Mesendoderm (in vitro differentiated cells): ENCODE results near the gene GRK2.

Experiments
- DNase-seq: peaks from one replicate; pipeline ENCODE4 v3.0.0; 2013
- H2AK5ac ChIP-seq: 2 replicates; pipeline ENCODE4 v1.6.1; 2013; ENCODE audit warnings: low read length, inconsistent platforms
- H2BK120ac ChIP-seq: 2 replicates; pipeline ENCODE4 v1.6.1; 2013; ENCODE audit warnings: low read depth, mild to moderate bottlenecking, low read length, moderate library complexity, mixed read lengths
- H2BK15ac ChIP-seq: replicated peaks from 2 replicates; pipeline ENCODE4 v1.6.1; 2013; ENCODE audit warnings: low read depth, mild to moderate bottlenecking, moderate library complexity
- H2BK5ac ChIP-seq: 2 replicates; pipeline ENCODE4 v1.6.1; 2013; ENCODE audit warnings: low read length, inconsistent platforms
- H3K18ac ChIP-seq: 2 replicates; pipeline ENCODE4 v1.6.1; 2013; ENCODE audit warnings: mild to moderate bottlenecking, low read length, mixed read lengths
- H3K23ac ChIP-seq: one replicate; pipeline ENCODE4 v1.6.1; 2013; ENCODE audit warnings: low read length
- H3K27ac ChIP-seq: 2 replicates; pipeline ENCODE4 v1.5.1; 2013; ENCODE audit warnings: low read depth, mild to moderate bottlenecking, inconsistent platforms, low read length, moderate library complexity
- H3K27me3 ChIP-seq: 2 replicates; pipeline ENCODE4 v1.6.1; 2013; ENCODE audit warnings: low read length, control low read depth, mild to moderate bottlenecking, inconsistent platforms; ENCODE audit not compliant: insufficient read depth, poor library complexity
- H3K36me3 ChIP-seq: 2 replicates; pipeline ENCODE4 v1.6.1; 2013; ENCODE audit warnings: low read length, inconsistent platforms; ENCODE audit not compliant: control insufficient read depth, insufficient read depth
- H3K4ac ChIP-seq: one replicate; pipeline ENCODE4 v1.6.1; 2013; ENCODE audit warnings: low read depth, mild to moderate bottlenecking, low read length, moderate library complexity
- H3K4me1 ChIP-seq: 2 replicates; pipeline ENCODE4 v1.6.1; 2013; ENCODE audit warnings: low read depth, low read length, inconsistent platforms; ENCODE audit not compliant: control insufficient read depth
- H3K4me2 ChIP-seq: 2 replicates; pipeline ENCODE4 v1.6.1; 2013; ENCODE audit warnings: low read length
- H3K4me3 ChIP-seq: 2 replicates; pipeline ENCODE4 v1.5.1; 2013; ENCODE audit warnings: mild to moderate bottlenecking, low read length
- H3K56ac ChIP-seq: one replicate; pipeline ENCODE4 v1.6.1; 2013; ENCODE audit warnings: low read length
- H3K79me1 ChIP-seq: 2 replicates; pipeline ENCODE4 v1.6.1; 2013; ENCODE audit warnings: low read length, inconsistent platforms
- H3K79me2 ChIP-seq: 2 replicates; pipeline ENCODE4 v1.6.1; 2013; ENCODE audit warnings: mild to moderate bottlenecking, low read length; ENCODE audit not compliant: control insufficient read depth, insufficient read depth
- H3K9ac ChIP-seq: 2 replicates; pipeline ENCODE4 v1.6.1; 2013; ENCODE audit warnings: low read length, inconsistent platforms
- H4K5ac ChIP-seq: one replicate; pipeline ENCODE4 v1.6.1; 2013; ENCODE audit warnings: low read length
- H4K8ac ChIP-seq: one replicate; pipeline ENCODE4 v1.6.1; 2013; ENCODE audit warnings: low read depth, mild to moderate bottlenecking, control low read depth, low read length, moderate library complexity
- WGBS: extraction: QIAGEN DNeasy Blood & Tissue Kit; methylation state at CpG from one replicate; pipeline ENCODE4 v1.1.7; 2013; ENCODE audit warnings: low lambda C conversion rate, missing lambda C conversion rate; ENCODE audit not compliant: insufficient coverage; ENCODE audit errors: extremely low coverage; 5-methylcytosine and 5-hydroxymethylcytosine counted together

The GRK2 gene

GRCh38 chr11:67278939-67279588 lies 12.8 kb downstream of the GRK2 start:
- peaks cover 9% of the 10 kb centered on the region for H3K79me2 ChIP-seq
- no peak overlapping the region for H3K4me3 ChIP-seq
- no CpG with 5 or more reads among the region's 14 CpGs for WGBS
- H3K9ac ChIP-seq = no peak overlapping the region
- peaks cover 17% of the 10 kb centered on the region for H3K79me1 ChIP-seq
- H4K5ac ChIP-seq = no peak overlapping the region
- no peak overlapping the region for H3K18ac ChIP-seq
- peaks cover 15% of the 10 kb centered on the region for H3K36me3 ChIP-seq
- peaks cover 8% of the 10 kb centered on the region for H3K4me1 ChIP-seq
- H2BK120ac ChIP-seq = no peak overlapping the region
- no peaks in the 10 kb centered on the region for H3K27me3 ChIP-seq
- no peak overlapping the region for H3K56ac ChIP-seq
- H3K4me2 ChIP-seq = no peak overlapping the region
- no peak overlapping the region for H2BK5ac ChIP-seq
- no peak overlapping the region for H3K23ac ChIP-seq
- no peak overlapping the region for H2BK15ac ChIP-seq
- H4K8ac ChIP-seq = no peak overlapping the region
- no peak overlapping the region for H3K27ac ChIP-seq
- H2AK5ac ChIP-seq = no peak overlapping the region
- no peak for DNase-seq
- H3K4ac ChIP-seq = no peak overlapping the region

DNA sequence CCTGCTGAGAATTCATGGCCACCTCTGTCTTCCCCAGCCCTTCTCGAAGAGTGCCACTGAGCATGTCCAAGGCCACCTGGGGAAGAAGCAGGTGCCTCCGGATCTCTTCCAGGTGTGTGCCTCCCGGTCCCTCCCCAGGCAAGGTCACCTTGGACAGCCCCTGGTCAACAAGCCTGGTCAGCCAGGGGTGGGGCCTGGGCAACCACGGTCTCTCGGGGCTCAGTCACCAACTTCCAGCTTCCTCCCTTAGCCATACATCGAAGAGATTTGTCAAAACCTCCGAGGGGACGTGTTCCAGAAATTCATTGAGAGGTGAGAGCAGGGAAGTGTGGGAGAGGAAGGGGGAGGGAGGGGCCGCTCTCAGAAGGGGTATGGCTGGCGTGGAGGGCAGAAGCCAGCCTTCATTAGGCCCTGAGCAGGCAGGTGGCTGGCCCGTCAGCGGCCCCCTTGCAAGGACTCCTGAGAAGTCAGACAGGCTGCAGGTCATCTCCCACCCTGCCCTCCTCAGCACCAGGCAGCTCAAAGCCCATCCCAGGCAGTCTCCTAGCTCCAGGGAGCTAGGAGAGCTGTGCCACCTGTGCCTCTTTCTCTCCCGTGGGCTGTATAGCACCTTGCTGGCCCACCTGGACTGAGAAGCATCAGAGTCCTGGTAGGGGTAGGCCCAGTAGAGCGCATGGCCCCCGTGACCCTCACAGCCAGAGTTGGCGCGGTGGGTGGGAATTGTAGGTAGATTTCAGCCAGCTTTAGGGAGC lies 13.5 kb downstream of the GRK2 start:
- Histone ChIP-seq H3K4me2 (no peak overlapping the region), H3K79me2 (peaks cover 5% of the 10 kb centered on the region), H4K8ac (no peak overlapping the region), H2BK15ac (no peak overlapping the region), H3K56ac (no peak overlapping the region), H3K4me3 (no peak overlapping the region), H2BK5ac (no peak overlapping the region), H3K9ac (no peak overlapping the region), H3K4me1 (peaks cover 8% of the 10 kb centered on the region), H4K5ac (no peak overlapping the region), H2AK5ac (no peak overlapping the region), H3K79me1 (peaks cover 14% of the 10 kb centered on the region), H3K18ac (no peak overlapping the region), H3K4ac (no peak overlapping the region), H3K23ac (no peak overlapping the region), H3K27me3 (no peaks in the 10 kb centered on the region), H2BK120ac (no peak overlapping the region), H3K27ac (no peak overlapping the region), H3K36me3 (peaks cover 15% of the 10 kb centered on the region)
- no CpG with 5 or more reads among the region's 17 CpGs for WGBS
- DNase-seq = no peak

DNA sequence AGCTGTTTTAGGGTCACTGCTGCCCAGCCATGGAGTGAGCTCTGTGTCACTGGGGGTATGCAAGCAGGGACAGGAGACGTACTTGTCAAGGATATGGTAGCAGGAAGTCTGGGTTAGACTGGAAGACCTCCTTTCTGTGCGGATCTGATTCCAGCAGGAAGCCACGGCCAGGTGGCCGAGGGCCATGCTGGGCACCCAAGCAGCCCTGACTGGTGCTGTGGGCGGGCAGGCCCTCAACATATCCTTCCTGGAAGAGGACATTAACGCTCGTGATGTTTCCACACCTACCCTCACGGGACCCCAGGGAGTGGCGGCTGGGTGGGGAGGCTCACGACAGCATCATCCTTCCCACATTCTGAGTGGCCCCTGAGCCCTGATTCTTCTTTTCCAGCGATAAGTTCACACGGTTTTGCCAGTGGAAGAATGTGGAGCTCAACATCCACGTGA lies 14.1 kb downstream of the GRK2 start:
- no peak overlapping the region for H2BK120ac ChIP-seq
- WGBS = no CpG with 5 or more reads among the region's 13 CpGs
- no peak for DNase-seq
- H3K36me3 ChIP-seq = peaks cover 17% of the 10 kb centered on the region
- no peaks in the 10 kb centered on the region for H3K27me3 ChIP-seq
- no peak overlapping the region for H3K56ac ChIP-seq
- H2AK5ac ChIP-seq = no peak overlapping the region
- no peak overlapping the region for H3K18ac ChIP-seq
- no peak overlapping the region for H3K27ac ChIP-seq
- no peak overlapping the region for H4K8ac ChIP-seq
- H3K4me3 ChIP-seq = no peak overlapping the region
- H3K23ac ChIP-seq = no peak overlapping the region
- H2BK5ac ChIP-seq = no peak overlapping the region
- H4K5ac ChIP-seq = no peak overlapping the region
- peaks cover 8% of the 10 kb centered on the region for H3K4me1 ChIP-seq
- peaks cover 12% of the 10 kb centered on the region for H3K79me1 ChIP-seq
- no peak overlapping the region for H2BK15ac ChIP-seq
- H3K9ac ChIP-seq = no peak overlapping the region
- no peak overlapping the region for H3K4me2 ChIP-seq
- H3K4ac ChIP-seq = no peak overlapping the region
- H3K79me2 ChIP-seq = peaks cover 5% of the 10 kb centered on the region

DNA sequence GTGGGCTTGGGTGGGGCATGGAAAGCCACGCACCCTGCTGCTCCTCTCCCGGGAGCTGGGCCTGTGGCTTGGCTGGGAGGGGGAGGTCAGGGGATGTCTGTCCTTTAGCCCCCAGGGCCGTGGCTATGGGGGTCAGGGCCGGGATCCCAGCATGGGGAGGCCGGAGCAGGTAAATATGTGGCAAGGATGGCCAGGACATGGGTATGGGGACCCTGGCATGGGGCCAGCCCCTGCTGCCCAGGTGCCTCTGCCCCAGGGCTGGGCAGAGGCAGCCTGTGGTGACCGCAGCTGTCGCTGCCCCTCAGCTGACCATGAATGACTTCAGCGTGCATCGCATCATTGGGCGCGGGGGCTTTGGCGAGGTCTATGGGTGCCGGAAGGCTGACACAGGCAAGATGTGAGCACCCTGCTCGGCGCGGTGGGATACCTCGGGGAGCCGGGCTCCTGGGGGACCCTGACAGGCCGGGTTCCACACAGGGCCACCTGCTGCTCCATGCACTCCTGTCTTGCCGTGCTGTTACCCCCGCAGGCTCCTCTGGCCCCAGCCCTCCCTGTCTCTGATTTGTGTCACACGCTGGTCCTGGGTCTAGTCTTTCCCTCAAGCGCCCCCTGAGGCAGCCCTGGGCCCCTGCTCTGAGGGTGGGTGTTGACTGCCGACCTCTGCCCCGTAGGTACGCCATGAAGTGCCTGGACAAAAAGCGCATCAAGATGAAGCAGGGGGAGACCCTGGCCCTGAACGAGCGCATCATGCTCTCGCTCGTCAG lies 14.7 kb downstream of the GRK2 start:
- no peak overlapping the region for H2AK5ac ChIP-seq
- H3K4ac ChIP-seq = no peak overlapping the region
- H3K4me3 ChIP-seq = no peak overlapping the region
- peaks cover 17% of the 10 kb centered on the region for H3K36me3 ChIP-seq
- no peak overlapping the region for H3K18ac ChIP-seq
- no peak overlapping the region for H4K8ac ChIP-seq
- no peak overlapping the region for H2BK15ac ChIP-seq
- H3K27me3 ChIP-seq = no peaks in the 10 kb centered on the region
- peaks cover 8% of the 10 kb centered on the region for H3K4me1 ChIP-seq
- H3K4me2 ChIP-seq = no peak overlapping the region
- peaks cover 2% of the 10 kb centered on the region for H3K79me2 ChIP-seq
- H3K79me1 ChIP-seq = peaks cover 7% of the 10 kb centered on the region
- no peak overlapping the region for H3K27ac ChIP-seq
- DNase-seq = no peak
- no peak overlapping the region for H2BK5ac ChIP-seq
- no peak overlapping the region for H3K23ac ChIP-seq
- no peak overlapping the region for H2BK120ac ChIP-seq
- no peak overlapping the region for H3K56ac ChIP-seq
- WGBS = no CpG with 5 or more reads among the region's 31 CpGs
- no peak overlapping the region for H4K5ac ChIP-seq
- H3K9ac ChIP-seq = no peak overlapping the region

DNA sequence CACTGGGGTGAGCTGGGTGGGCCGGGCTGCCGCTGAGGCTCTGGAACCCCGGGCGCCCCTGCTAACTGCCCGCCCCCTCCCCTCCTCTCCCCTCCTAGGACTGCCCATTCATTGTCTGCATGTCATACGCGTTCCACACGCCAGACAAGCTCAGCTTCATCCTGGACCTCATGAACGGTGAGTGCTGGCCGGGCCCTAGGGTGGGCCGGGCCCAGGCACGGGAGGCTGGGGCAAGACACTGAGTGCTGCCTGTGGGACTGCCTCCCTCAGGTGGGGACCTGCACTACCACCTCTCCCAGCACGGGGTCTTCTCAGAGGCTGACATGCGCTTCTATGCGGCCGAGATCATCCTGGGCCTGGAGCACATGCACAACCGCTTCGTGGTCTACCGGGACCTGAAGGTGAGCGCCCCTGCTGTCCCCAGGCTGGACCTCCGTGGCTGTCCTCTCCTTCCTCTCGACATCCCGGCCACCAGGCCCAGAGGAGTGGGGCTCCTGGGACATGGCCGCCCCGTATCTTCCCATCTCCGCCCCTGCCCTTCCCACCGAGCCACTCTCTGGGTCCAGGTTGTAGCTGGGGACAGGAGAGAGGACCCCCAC lies 15.4 kb downstream of the GRK2 start:
- H3K79me2 ChIP-seq = no peaks in the 10 kb centered on the region
- no peak overlapping the region for H3K4ac ChIP-seq
- no peak overlapping the region for H3K18ac ChIP-seq
- H3K9ac ChIP-seq = no peak overlapping the region
- H3K4me1 ChIP-seq = peaks cover 8% of the 10 kb centered on the region
- H3K4me2 ChIP-seq = no peak overlapping the region
- H3K4me3 ChIP-seq = no peak overlapping the region
- peaks cover 4% of the 10 kb centered on the region for H3K79me1 ChIP-seq
- H2BK120ac ChIP-seq = no peak overlapping the region
- no peak overlapping the region for H2BK15ac ChIP-seq
- H3K56ac ChIP-seq = no peak overlapping the region
- WGBS = no CpG with 5 or more reads among the region's 27 CpGs
- no peak overlapping the region for H4K5ac ChIP-seq
- no peaks in the 10 kb centered on the region for H3K27me3 ChIP-seq
- no peak overlapping the region for H4K8ac ChIP-seq
- no peak for DNase-seq
- H3K23ac ChIP-seq = no peak overlapping the region
- H3K36me3 ChIP-seq = peaks cover 17% of the 10 kb centered on the region
- no peak overlapping the region for H3K27ac ChIP-seq
- H2BK5ac ChIP-seq = no peak overlapping the region
- no peak overlapping the region for H2AK5ac ChIP-seq
